Measurements from ENCODE around the gene CTNNA2.

Gene CTNNA2

DNA sequence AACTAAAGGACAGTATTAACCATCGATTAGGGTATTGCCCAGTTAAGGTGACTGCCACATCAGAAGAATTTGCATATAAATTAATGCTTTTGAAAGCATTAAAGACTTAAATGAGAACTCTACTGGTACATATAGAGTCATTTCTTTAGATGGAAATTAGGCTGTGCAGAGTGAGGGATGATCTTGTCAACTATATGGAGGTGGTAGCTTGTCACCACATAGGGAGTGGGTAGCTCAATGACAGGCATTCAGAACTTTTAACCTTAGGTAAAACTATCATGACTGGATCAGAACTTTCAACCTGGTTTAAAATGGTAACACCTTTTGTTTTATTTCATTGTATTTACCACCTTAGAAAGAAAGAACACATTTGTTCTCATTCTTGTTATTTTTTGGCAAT is 1176.3 kb downstream of the CTNNA2 start:
- no peaks in the 10 kb centered on the region for H3K27me3 ChIP-seq (ENCODE audit: control insufficient read depth, insufficient read depth, low read length)
- H3K36me3 ChIP-seq (ENCODE audit: control insufficient read depth, insufficient read depth, low read length) = no peaks in the 10 kb centered on the region
- H3K27ac ChIP-seq (ENCODE audit: low read depth, low read length) = no peak overlapping the region
- H3K4me3 ChIP-seq (ENCODE audit: low read depth, low read length) = no peak overlapping the region
- no peak overlapping the region for H3K9ac ChIP-seq (ENCODE audit: low read length)
- no peaks in the 10 kb centered on the region for H3K9me3 ChIP-seq (ENCODE audit: control insufficient read depth, insufficient read depth, low read depth, low read length)
- no peaks in the 10 kb centered on the region for H3K4me1 ChIP-seq (ENCODE audit: control insufficient read depth, insufficient read depth, low read length)

Data from HUES6 (cell line).